SU-DHL-6 (cell line): ENCODE data around the gene EVA1B.

ENCODE experiments used
- H2AFZ ChIP-seq: fragments of 200-600 bp; sonication (generic); 2 replicates; pipeline ENCODE4 v1.6.1; 2014; ENCODE audit warnings: low read depth, mild to moderate bottlenecking, moderate library complexity, mixed read lengths, antibody characterized with exemption, low read length; ENCODE audit not compliant: severe bottlenecking
- H3F3A ChIP-seq: fragments of 200-600 bp; shearing (Covaris generic); 2 replicates; pipeline ENCODE4 v1.6.0; 2016; ENCODE audit warnings: antibody characterized with exemption, mild to moderate bottlenecking; ENCODE audit not compliant: insufficient read depth
- H3K27ac ChIP-seq: fragments of 200-600 bp; sonication (generic); 2 replicates; pipeline ENCODE4 v1.5.1; 2016; ENCODE audit warnings: low read depth, mild to moderate bottlenecking, low read length, moderate library complexity, mixed read lengths
- H3K27me3 ChIP-seq: fragments of 200-600 bp; sonication (generic), shearing (Covaris generic); 2 replicates; pipeline ENCODE4 v1.6.0; 2014; ENCODE audit warnings: mild to moderate bottlenecking, low read length
- H3K36me3 ChIP-seq: fragments of 200-600 bp; sonication (generic); 2 replicates; pipeline ENCODE4 v1.6.1; 2014; ENCODE audit warnings: mild to moderate bottlenecking, low read length, mixed read lengths
- H3K4me2 ChIP-seq: fragments of 300-600, 200-600 bp; shearing (Covaris generic), sonication (generic); 2 replicates; pipeline ENCODE4 v1.6.0; 2014; ENCODE audit warnings: low read length, low read depth, mild to moderate bottlenecking; ENCODE audit not compliant: poor library complexity, severe bottlenecking
- H3K4me3 ChIP-seq: fragments of 200-600 bp; sonication (generic); 2 replicates; pipeline ENCODE4 v1.5.1; 2014; ENCODE audit warnings: antibody characterized with exemption, low read length, mild to moderate bottlenecking, mixed read lengths; ENCODE audit not compliant: insufficient read depth, poor library complexity, severe bottlenecking
- H3K79me2 ChIP-seq: fragments of 200-600 bp; sonication (generic); 2 replicates; pipeline ENCODE4 v1.6.1; 2014; ENCODE audit warnings: mild to moderate bottlenecking, low read length, moderate library complexity; ENCODE audit not compliant: insufficient read depth
- H3K9ac ChIP-seq: fragments of 200-600 bp; sonication (generic); 2 replicates; pipeline ENCODE4 v1.7.0; 2014; ENCODE audit warnings: mild to moderate bottlenecking, low read length
- H3K9me2 ChIP-seq: fragments of 200-600 bp; sonication (generic); replicated peaks from 2 replicates; pipeline ENCODE4 v1.6.1; 2014; ENCODE audit warnings: low read length; ENCODE audit not compliant: insufficient read depth
- H3K9me3 ChIP-seq: fragments of 200-600 bp; sonication (generic); 2 replicates; pipeline ENCODE4 v1.6.1; 2014; ENCODE audit warnings: low read length, mixed read lengths; ENCODE audit not compliant: insufficient read depth
- H4K20me1 ChIP-seq: fragments of 200-600 bp; sonication (generic); 2 replicates; pipeline ENCODE4 v1.6.1; 2014; ENCODE audit warnings: low read depth, mild to moderate bottlenecking, antibody characterized with exemption, low read length, moderate library complexity, mixed read lengths
- EZH2phosphoT487 ChIP-seq: fragments of 200-600 bp; sonication (generic), shearing (Covaris generic); conservative IDR thresholded peaks from 2 replicates; pipeline ENCODE4 v1.6.1; 2018; ENCODE audit warnings: mild to moderate bottlenecking, antibody characterized with exemption, low read length, moderate library complexity, mixed read lengths
- TF ChIP-seq, protein P1 (sequence below): fragments of 200-600 bp; sonication (generic); IDR thresholded peaks from one replicate; pipeline ENCODE4 v1.5.1; 2017; ENCODE audit warnings: antibody characterized with exemption, mild to moderate bottlenecking, low read length, moderate library complexity; ENCODE audit not compliant: insufficient read depth, poor library complexity, severe bottlenecking

EVA1B gene, protein sequence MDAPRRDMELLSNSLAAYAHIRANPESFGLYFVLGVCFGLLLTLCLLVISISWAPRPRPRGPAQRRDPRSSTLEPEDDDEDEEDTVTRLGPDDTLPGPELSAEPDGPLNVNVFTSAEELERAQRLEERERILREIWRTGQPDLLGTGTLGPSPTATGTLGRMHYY

DNA sequence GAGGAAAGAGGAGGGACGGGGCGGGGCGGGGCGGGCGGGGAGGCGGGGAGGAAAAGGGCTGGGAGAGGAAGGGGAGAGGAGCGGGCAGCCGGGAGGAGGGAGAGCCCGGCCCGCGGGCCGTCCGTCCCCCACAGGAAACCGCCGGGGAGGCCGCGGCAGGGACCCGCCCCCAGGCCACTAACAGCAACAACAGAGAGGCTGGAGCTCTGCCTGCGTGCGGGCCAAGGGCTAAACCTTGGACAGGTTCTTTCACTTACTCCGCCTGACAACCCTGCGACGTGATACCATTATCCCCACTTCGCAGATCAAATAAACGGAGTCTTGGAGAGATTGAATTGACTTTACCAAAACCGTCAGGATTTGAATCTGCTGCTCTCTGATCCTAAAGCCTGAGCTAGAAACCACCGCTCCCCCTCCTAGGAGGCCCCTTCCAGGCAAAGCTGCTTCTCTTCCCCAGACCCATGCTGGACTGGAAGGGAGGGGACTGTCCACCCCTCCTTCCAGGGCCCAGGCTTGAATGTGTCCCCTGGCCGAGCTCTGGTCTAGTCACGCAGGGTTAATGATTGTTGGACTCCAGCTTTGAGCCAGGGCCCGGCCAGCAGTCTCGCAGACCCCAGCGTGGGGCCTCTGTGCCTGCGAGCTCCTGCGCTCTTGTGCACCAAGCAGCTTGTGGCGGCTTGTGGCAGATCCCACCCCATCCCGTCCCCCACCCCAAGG, at the start of gene EVA1B:
EVA1B (minus strand) TSS at position 10 of the 717 bp plus-strand sequence. CDS start 608 bp downstream, outside the sequence.
- H2AFZ ChIP-seq, result no peak within 1 kb of the TSS
- no peaks in the 10 kb centered on the region for H3K27me3 ChIP-seq
- H3K27ac ChIP-seq, result no peak within 1 kb of the TSS

DNA sequence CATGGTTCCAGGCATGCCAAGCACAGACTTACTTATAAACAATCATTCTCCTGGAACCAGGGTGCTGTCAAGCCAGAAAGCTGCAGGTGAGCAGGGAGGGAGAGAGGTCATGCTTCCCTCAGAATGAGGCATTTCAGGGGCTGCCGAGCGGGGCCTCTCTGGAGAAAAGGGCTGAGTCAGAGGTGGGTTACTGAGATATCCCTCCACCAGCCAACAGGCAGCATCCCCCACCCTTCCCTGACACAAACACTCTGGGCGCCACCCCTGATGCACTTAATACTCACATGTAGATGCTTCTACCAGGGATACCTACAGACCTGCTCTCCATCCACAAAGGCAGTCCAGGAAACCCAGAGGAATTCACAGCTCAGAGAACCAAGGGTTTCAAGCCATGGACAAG, 49.2 kb upstream of the EVA1B start:
- H3K9me3 ChIP-seq, result no peaks in the 10 kb centered on the region

More for the DNA sequence above, at the start of gene EVA1B:
- H3K9me3 ChIP-seq, result no peaks in the 10 kb centered on the region
- TF ChIP-seq EZH2phosphoT487, result no peak
- TF ChIP-seq, protein P1, sequence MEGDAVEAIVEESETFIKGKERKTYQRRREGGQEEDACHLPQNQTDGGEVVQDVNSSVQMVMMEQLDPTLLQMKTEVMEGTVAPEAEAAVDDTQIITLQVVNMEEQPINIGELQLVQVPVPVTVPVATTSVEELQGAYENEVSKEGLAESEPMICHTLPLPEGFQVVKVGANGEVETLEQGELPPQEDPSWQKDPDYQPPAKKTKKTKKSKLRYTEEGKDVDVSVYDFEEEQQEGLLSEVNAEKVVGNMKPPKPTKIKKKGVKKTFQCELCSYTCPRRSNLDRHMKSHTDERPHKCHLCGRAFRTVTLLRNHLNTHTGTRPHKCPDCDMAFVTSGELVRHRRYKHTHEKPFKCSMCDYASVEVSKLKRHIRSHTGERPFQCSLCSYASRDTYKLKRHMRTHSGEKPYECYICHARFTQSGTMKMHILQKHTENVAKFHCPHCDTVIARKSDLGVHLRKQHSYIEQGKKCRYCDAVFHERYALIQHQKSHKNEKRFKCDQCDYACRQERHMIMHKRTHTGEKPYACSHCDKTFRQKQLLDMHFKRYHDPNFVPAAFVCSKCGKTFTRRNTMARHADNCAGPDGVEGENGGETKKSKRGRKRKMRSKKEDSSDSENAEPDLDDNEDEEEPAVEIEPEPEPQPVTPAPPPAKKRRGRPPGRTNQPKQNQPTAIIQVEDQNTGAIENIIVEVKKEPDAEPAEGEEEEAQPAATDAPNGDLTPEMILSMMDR, result no peak
- peak within 1 kb of the TSS; percentile 43 for H3K4me2 ChIP-seq
- no peaks in the 10 kb centered on the region for H4K20me1 ChIP-seq
- no peaks in the 10 kb centered on the region for H3F3A ChIP-seq
- H3K9ac ChIP-seq, result no peak within 1 kb of the TSS
- H3K9me2 ChIP-seq, result no peaks in the 10 kb centered on the region
- no peaks in the 10 kb centered on the region for H3K36me3 ChIP-seq
- no peaks in the 10 kb centered on the region for H3K79me2 ChIP-seq
- H3K4me3 ChIP-seq, result peak within 1 kb of the TSS; percentile 10

DNA sequence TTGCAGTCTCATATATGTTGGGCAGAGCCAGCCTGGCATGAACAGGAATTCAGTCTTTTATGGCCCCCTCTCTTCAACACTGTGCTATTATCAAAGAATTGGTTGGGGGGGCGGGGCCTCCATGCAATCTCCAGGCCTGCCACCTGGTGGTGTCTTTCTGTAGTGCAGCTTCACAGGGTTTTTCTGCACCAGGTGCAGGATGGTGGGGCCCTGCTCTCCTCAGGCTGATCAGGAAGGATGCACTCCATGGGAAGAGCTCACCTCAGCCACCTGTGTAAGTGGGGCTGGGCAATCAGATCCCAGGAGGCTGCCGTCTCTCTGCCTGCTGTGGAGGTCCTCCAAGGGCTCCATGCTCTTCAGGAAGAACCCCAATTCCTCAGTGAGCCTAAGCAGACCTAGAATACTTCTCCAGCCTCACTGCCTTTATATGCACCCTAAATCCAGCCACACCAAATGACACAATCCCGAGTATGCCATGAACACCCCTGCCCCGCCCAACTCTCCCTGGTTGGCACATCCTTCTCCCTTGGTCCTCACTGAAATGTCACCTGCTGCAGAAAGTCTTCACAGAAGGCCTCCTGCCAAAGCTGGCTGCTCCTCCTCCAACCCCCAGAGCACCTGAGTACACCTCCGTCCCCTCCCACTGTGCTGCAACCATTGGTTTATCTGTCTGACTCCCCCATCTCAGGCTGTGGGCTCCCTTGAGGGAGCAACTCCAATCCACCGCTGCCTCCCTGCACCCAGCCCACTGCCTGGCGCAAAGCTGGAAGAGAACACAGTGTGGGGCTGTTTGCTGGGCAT, 45.8 kb upstream of the EVA1B start:
- Histone ChIP-seq H3K9ac (no peak overlapping the region), H3K27me3 (no peaks in the 10 kb centered on the region), H3K9me3 (no peaks in the 10 kb centered on the region), H3K79me2 (peaks cover 42% of the 10 kb centered on the region), H3K36me3 (no peaks in the 10 kb centered on the region), H3K4me2 (no peak overlapping the region), H4K20me1 (no peaks in the 10 kb centered on the region), H3K27ac (peak overlapping the region; percentile 77), H3K4me3 (no peak overlapping the region), H2AFZ (no peak overlapping the region), H3K9me2 (no peaks in the 10 kb centered on the region), H3F3A (peaks cover 25% of the 10 kb centered on the region)
- TF ChIP-seq, protein P1, result peak; percentile 87
- no peak for TF ChIP-seq EZH2phosphoT487

More for the DNA sequence above, 49.2 kb upstream of the EVA1B start:
- H3K36me3 ChIP-seq, result no peaks in the 10 kb centered on the region
- no peaks in the 10 kb centered on the region for H3K9me2 ChIP-seq
- H3F3A ChIP-seq, result peaks cover 25% of the 10 kb centered on the region
- H3K9ac ChIP-seq, result peak overlapping the region; percentile 34; the same call in 1 of the 2 replicates
- H3K27me3 ChIP-seq, result no peaks in the 10 kb centered on the region
- H3K27ac ChIP-seq, result peak overlapping the region; percentile 77
- H4K20me1 ChIP-seq, result no peaks in the 10 kb centered on the region
- no peak overlapping the region for H3K4me3 ChIP-seq
- peaks cover 46% of the 10 kb centered on the region for H3K79me2 ChIP-seq
- H2AFZ ChIP-seq, result no peak overlapping the region
- H3K4me2 ChIP-seq, result peak overlapping the region; percentile 48
- TF ChIP-seq, protein P1, result no peak
- no peak for TF ChIP-seq EZH2phosphoT487
